Right hindlimb (tissue), 1 donor: ENCODE data around the gene BABAM2.
A peak's percentile ranks its signal among the peaks of the same experiment; 100 is the strongest.
"Not testable (repeated sequence)": the region's sequence is repeated elsewhere in the genome, so short reads cannot be mapped to it uniquely, and the experiment has no call there.

Experiments used
- DNase-seq: peaks from one replicate; pipeline ENCODE4 v3.0.0-alpha.2; 2018

Gene BABAM2

DNA sequence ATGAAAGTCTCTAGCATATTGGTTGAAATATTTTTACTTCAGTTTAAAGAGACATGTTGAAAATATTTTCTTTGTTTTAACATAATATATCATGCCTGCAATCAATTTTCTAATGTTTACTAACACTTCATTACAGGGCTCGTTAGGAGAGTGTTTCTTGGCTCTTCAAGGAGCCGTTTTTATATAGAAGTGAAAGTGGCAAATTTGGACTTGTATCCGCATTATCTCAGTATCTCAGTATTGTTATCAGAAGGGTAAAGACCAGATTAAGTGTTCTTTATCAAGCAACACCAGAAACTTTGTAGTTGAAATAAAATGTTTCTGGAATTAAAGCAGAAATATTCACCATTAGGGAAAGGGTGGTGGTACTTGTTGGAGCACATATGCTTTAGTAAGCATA, 97.8 kb downstream of the BABAM2 start:
- no peak for DNase-seq

DNA sequence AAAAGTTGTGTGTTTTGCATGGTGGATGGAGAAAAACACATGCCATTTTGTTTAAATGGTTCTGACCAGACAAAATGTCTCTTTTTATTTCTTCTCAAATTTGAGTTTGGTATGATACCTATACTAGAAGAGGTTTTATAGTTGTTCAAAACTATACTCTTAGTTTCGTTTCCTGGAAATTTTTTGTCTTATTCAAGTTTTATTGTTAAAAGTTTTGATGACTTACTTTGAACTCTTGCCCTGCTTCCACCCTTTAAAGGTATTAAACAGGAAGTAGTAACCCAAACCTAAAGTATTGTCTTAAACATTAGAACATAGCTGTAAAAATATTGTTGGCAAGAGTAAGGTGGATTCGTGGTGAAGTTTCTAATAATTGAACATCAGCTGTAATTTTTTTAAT, 98.2 kb downstream of the BABAM2 start:
- DNase-seq: no peak

DNA sequence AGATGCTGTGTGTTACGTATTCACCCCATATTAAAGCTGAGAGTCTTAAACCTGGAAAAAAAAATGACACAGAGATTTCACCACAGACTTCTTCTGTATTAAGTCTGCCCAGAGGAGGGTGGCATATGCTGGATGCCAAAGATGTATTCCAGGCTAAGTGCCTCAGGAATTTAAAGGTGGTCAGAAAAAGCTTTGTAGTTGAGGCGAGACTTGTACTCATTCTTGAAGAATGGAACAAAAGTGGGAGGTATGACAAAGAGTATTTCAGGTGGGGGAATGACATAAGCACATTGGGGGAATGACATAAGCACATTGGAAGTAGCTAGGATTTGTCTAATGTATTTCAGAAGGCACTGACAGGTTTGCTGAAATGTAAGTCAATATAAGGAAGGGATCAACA, 98.6 kb downstream of the BABAM2 start:
- DNase-seq: no peak

DNA sequence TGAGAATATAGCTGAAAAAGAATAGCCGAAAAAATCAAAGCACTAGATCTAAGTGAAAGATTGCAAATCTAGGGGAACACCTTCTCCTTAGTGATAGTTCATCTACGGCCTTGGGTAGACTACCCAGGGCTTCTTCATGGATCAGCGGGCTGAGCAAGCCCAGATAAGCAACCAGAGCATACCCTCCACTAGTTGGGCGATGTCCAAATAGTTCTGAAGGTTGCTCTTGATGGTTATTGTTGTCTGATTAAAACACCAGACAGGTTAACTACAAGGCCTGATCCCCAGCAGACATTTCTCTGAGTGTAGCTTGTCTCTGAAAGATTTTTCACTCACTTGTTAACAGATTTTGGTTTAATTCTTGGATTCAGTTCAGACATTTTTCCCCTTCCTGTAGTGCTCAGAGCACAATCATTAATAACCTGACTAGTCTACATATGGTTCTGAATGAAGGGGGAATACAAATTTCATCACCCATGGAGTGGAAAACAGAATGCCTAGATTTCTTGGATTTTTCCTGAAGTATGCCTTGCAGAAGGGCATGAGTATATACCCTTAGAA, 99.6 kb downstream of the BABAM2 start:
- DNase-seq: no peak

DNA sequence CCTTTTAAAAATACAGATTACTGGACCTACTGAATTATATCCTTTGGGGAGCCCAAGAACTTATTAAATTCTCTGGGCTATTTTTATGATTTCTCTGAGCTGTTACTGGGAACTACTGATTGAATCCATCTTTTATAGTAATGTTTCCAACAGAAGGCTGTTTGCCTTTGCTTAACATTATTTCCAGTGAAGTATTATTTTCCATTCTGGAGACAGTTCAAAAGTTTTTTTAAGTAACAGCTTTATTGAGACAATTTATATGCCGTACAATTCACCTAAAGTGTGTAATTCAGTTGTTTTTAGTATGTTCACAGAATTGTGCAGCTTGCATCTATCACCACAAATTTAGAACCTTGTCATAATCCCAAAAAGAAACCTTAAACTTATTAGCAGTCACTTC, 100.6 kb downstream of the BABAM2 start:
- no peak for DNase-seq

DNA sequence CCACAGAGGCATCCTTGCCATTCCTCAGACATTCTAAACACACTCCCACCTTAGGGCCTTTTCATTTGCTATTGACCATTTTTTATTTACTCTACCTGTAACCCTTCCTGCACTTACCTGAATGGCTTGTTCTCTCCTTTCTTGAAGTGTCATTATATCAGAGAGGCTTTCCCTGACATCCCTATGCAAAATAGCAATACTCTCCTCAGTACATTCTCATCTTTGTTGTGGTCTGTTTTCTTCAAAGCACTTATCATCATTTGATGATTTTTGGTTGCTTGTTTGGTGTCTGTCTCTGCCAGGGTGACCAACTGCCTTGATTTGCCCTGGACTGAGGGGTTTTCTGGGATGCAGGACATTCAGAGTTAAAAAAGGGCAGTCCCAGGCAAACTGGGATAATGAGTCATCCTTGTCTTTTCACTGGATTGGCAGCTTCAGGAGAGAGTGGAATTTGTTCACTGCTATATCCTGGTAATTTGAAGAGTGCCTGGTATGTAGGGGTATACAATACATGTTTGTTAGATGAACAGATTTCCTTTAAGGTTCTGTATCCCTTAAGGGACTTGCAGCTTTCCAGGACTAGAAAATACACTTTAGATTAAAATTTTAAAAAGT, 102.4 kb downstream of the BABAM2 start:
- DNase-seq: no peak

DNA sequence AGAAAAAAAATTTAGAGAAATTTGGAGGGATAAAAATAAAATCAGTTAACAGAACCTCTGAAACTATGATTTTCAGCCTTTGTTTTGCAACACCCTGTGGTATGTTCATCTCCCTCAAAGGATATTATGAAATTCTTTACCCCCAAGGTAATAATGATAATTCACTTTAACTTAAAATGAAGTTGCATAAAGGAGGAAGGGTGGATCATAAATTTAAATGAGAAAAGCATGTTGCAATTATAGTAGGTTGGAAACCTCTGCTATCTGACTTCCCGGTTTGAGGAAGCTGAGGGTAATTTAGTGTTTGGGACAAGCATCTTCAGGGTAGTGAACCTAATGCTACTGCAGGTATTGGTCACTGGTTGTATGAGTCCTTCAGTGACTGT, 102.9 kb downstream of the BABAM2 start:
- DNase-seq: no peak

DNA sequence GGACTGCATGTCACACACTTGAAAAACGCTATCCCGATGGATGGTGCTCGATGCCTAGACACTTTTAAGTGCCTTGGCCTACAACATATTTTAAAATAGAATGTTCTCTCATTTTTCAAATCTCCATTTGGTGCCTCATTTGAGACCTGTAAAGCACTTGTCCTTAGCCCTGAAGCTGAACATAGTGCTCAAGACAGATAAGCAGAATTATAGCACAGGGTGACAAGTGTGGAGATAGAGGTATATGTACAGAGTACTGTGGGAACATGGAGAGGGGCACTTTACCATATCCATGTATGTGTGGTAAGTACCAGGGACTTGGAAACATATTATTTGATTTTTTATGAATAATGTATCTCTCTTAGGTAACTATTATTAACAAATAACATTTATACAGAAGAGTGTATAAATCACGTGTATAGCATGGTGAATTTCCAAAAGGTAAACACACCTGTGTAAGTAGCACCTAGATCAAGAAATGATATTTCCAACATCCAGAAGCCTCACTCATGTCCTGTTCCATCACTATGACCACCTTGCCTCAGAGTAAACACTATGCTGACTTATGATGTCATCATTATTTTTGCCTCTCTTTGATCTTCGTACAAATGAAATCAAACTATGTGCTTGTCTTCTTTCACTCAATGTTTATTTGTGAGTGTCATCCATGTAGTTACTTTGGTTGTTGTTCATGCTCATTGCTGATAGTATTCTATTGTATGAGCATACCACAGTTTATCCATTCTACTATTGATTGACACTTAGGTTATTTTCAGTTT, 103.6 kb downstream of the BABAM2 start:
- DNase-seq: no peak

DNA sequence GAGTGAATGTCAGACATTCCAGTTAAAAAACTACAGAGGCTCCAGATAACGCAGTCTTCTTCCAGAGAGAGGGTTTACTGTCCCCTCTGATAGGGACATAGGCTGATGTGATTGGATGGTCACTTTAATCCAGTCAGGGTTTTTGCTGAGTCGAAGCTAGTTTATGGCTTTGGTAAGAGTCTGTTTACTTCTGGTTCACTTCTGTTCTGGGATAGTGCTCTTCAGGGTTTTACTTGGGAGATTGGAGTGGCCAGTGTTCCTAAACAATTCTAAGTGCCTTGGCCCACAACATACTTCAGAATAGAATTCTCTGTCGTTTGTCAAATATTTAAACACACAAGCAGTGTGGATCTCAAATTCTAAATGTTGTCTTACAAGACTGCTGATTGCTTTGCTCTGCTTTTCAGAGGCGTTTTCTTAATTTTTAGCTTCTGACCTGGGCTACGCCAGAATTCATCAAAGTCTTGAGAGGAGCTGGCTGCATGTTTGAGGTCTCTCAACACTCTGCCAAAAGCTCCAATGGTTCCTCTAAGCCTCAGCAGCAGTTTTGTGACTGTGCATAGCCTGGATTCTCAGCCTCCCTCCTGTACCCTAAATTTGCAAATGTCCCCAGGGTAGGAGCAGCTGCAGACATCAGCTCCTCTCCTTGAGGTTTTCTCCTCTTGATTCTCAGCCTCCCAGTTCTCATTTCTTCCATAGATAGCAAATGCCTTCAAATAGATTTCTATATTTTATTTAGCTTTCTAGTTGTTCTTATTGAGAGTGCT, 105.8 kb downstream of the BABAM2 start:
- DNase-seq: no peak

DNA sequence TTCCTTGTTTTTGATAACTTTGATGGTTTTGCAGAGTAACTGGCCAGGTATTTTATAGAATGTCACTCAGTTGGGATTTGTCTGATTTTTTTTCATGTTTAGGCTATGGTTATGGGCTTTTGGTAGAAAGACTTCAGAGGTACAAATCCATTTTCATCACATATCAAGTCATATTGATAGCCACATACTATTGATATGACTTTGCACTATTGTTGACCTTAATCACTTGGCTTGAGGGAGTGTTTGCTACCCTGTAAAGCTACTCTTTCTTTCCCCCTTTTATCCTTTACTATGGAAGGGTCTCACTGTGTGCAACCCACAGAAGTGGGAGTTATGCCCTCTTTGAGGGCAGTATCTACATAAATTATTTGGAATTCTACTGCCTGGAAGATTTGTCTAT, 109.8 kb downstream of the BABAM2 start:
- DNase-seq: no peak

DNA sequence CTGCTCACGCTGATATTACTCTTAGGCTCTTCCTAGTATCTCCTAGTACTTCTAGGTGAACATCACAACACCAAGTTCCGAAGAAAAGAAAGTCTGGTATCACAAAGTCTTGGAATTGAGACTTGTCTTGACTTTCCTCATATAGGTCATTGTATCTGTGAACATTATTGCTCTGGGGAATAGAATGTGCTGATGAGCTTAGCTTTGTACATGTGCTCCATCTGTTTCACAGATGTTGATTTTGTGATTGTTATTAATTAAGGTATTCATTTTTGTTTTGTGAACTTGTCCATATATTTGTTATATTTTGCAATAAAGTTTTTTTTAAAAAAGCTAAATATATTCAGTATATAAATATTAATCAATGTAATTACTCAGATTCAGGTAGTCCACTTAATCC, 111.7 kb downstream of the BABAM2 start:
- no peak for DNase-seq

DNA sequence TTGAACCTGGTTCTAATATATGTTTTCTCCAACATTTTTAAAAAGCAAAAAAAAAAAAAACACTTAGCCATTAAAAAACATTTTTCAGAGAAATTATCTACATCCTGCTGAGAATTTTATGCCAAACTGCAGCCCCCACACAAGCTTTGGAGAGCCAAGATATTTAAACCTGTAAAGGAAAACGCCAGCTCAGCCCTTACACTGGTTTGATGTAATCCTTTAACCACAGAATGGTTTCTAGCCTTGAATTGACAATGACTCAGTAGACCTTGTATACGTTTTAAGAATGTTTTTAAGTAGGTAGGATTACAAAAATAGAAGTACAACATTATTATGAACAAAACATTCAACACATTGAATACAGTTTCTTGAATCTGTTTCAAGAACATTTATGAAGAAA, 113.6 kb downstream of the BABAM2 start:
- peak; percentile 26 for DNase-seq

DNA sequence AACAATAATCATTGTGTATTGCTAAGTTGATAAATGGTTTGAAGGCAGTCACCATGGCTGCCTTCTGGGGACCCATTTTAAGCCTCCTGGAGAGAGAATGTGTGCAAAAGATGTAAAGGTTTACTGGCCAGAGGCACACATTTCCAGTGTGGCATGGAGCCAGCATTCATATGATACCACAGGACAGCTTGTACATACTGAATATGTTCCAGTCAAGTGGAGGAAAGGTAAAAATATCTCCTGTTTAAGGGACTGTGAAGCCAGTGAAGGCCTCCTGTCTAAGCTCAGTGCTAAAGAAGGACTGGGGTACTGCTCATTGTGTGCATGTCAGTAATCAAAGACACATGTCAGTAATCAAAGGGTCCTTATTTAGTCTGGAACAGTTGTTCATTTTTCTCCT, 119.2 kb downstream of the BABAM2 start:
- DNase-seq: no peak

DNA sequence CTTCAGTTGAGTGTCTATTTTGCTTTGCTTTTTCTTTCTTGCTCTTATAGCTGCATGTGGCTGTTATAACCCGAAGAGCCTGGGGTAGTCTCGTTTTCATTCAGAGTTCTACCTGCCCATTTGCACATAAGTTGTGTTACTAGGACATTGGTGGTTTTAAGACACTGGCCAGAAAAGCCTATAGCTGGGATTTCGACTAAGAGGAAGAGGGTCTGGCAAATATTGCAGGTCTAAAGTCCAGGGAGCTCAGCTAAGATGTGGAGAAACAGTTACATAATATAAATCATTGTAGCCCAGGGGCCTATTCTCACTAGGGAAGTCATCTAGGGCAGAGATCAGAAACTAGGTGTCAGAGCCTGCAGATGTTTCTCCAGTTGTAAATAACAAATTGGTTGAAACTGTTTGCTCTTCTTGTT, 120.8 kb downstream of the BABAM2 start:
- no peak for DNase-seq

DNA sequence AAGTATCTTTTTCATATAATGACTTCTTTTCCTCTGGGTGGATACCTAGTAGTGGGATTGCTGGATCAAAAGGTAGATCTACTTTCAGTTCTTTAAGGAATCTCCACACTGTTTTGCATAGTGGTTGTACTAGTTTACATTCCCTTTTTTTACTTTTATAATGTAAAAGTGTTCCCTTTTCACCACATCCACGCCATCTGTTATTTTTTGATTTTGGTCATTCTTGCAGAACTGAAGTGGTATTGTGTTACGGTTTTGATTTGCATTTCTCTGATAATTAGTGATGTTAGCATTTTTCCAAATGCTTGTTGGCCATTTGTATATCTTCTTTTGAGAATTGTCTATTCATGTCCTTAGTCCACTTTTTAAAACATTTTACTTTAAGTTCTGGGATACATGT, 127.9 kb downstream of the BABAM2 start:
- DNase-seq: not testable (repeated sequence)

DNA sequence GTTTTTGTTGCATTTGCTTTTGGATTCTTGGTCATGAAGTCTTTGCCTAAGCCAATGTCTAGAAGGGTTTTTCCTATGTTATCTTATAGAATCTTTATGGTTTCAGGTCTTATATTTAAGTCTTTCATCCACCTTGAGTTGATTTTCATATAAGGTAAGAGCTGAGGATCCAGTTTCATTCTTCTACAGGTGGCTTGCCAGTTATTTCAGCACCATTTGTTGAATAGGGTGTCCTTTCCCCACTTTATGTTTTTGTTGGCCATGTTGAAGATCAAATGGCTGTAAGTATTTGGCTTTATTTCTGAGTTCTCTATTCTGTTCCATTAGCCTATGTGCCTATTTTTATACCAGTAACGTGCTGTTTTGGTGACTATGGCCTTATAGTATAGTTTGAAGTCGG, 129.0 kb downstream of the BABAM2 start:
- not testable (repeated sequence) for DNase-seq

DNA sequence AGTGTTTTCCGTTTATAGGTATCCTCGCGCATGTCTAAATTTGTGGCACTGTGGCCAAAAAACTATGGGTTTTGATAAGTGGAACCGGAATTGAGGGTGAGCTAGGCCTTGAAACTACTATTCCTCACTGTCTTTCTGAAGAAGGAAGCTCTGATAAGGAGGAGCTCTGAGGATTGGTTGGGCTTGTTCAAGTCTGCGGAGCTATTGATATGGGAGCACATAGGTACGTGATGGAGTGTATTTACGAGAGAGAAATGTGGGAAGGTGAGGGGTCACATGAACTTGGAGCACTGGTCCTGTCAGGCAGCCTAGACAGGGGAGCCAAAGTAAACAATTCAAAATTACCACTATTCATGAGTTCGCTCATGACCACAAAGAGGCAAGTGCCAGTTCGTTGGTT, 131.4 kb downstream of the BABAM2 start:
- DNase-seq: no peak

DNA sequence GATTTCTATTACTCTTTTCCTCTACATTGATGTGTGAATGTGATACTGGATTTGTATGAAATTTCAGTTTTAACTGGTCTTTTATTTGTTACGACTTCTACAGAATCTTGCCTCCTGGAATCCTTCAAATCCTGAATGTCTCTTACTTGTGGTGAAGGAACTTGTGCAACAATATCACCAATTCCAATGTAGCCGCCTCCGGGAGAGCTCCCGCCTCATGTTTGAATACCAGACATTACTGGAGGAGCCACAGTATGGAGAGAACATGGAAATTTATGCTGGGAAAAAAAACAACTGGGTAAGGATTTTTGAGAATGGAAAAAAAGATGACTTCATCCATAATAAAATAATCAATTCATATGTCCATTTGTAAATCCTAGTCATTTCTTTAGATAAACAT, 134.6 kb downstream of the BABAM2 start:
- DNase-seq: no peak

DNA sequence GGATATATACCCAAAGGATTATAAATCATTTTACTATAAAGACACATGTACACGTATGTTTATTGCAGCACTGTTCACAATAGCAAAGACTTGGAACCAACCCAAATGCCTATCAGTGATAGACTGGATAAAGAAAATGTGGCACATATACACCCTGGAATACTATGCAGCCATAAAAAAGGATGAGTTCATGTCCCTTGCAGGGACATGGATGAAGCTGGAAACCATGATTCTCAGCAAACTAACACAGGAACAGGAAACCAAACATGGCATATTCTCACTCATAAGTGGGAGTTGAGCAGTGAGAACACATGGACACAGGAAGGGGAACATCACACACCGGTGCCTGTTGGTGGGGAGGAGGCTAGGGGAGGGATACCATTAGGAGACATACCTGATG, 135.7 kb downstream of the BABAM2 start:
- DNase-seq: not testable (repeated sequence)

DNA sequence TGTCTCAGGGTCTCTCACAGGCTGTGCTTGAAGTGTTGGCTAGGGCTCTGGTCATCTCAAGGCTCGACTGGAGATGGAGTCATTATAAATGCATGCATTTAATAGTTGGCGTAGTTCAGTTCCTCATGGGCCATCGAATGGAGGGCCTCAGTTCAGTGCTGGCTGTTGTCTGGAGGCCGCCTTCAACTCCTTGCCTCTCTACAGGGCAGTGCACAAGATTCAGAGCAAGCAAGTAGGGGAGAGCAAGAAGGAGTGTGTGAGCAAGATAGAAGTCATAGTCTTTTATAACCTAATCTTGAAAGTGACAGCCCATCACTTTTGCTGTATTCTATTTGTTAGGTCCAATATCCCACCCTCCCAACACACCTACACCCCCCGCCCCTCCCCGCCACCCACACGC, 137.5 kb downstream of the BABAM2 start:
- DNase-seq: no peak

DNA sequence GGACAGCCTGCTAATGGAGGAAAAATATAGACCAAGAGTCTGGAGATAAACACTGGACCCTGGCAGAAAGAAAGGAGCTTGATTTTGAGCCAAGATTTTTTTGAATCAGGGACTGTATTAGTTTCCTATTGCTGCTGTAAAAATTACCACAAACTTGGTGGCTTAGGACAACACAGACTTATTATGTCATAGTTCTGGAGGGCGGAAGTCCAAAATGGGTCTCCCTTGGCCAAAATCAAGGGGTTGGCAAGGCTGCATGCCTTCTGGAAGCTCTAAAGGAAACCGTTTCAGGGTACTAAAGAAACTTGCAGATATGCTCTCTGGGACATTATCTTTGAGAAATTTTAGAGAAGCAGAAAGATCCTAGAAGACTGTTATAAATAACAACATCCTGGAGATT, 140.1 kb downstream of the BABAM2 start:
- peak; percentile 21 for DNase-seq

DNA sequence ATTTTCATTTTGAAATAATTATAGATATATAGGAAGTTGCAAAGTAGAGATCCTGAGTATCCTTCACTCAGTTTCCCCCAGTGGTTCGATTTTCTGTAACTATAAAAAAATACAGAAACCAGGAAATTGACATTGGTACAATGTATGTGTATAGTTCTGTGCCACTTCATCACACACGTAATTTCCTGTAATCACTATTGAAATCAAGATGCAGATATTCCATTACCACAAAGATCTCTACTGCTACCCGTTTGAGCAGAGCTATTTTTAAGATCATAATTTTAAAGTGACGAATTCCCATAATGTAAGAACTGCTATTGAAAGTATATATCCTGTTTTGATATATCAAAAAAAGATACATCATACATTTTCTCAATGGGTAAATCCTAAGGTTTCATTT, 142.3 kb downstream of the BABAM2 start:
- no peak for DNase-seq

DNA sequence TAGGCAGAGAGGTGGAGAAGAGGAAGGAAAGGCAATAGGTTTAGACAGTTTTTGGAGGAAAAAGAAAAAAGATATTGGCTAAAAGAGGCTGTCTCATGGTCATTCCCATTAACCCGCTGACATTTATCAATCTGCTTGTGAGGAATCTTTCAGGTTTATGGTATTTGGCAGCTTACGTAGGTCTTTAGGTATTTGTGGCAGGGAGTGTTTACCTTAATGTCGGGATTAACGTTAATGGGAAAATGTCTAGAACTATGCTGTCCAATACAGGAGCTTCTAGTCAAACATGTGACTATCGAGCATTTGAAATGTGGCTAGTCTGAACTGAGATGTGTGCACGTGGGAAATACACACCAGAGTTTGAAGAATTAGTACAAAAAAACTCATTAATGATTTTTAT, 144.2 kb downstream of the BABAM2 start:
- DNase-seq: no peak

DNA sequence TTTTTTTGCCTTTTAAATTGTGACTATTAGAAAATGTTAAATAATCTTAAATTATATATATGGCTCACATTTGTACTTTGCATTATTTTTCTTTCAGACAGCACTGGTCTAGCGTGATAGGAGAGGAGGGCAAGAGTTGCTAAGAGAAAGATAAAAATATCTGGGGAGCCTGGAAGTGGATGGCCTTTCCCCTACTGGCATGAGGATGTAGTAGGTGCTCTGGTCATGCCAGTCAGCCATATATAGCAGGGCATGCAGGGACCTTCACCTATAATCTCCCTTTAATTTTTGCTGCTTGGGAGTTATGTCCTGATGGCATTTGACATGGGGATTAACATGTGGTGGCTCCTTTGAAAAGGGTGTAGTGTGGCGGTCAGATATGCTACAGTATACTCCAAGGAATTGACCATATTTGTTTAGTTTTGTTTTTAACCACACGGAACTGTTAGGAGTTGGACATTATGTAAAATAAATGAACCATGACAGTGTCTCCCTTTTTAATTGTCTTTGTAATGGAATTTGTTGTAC, 144.7 kb downstream of the BABAM2 start:
- no peak for DNase-seq
